Activated CD4-positive, alpha-beta T cell treated with anti-CD3 and anti-CD28 coated beads, Interleukin-2, amount 10 ng/mL, durations not matched to agents 24 days and 14 days (primary cell): Measurements from ENCODE around the gene UGT1A7. TPM values are rescaled to one million over a fixed set of nuclear protein-coding genes. Genes with fewer than 3 reads are reported as not detected.

Experiments used
- DNase-seq: peaks from one replicate; pipeline ENCODE4 v3.0.0; 2022
- H3K27ac Mint-ChIP-seq: one replicate; pipeline ENCODE4 v1.8.0; 2022; ENCODE audit warnings: mild to moderate bottlenecking, mixed read lengths
- H3K27me3 Mint-ChIP-seq: one replicate; pipeline ENCODE4 v1.8.0; 2022; ENCODE audit warnings: mixed read lengths
- H3K36me3 Mint-ChIP-seq: one replicate; pipeline ENCODE4 v1.8.0; 2022; ENCODE audit warnings: low read depth, mild to moderate bottlenecking, mixed read lengths
- H3K4me1 Mint-ChIP-seq: one replicate; pipeline ENCODE4 v1.8.0; 2021; ENCODE audit warnings: mixed read lengths
- H3K4me3 Mint-ChIP-seq: one replicate; pipeline ENCODE4 v1.8.0; 2022; ENCODE audit warnings: mild to moderate bottlenecking, moderate library complexity, mixed read lengths
- H3K9me3 Mint-ChIP-seq: one replicate; pipeline ENCODE4 v1.8.0; 2021; ENCODE audit warnings: mixed read lengths
- intact Hi-C: fragments of 100-400 bp; cut with micrococcal nuclease; formaldehyde crosslinking; loops from one replicate; pipeline ENCODE4 v1.15.1; 2023
- total RNA-seq: library from RNA; stranded (reverse); gene quantifications from 2 replicates; pipeline ENCODE4 v1.2.3, GENCODE V29; 2022

Gene UGT1A7
- total RNA-seq, 1 donor from 2014 or later = not detected

DNA sequence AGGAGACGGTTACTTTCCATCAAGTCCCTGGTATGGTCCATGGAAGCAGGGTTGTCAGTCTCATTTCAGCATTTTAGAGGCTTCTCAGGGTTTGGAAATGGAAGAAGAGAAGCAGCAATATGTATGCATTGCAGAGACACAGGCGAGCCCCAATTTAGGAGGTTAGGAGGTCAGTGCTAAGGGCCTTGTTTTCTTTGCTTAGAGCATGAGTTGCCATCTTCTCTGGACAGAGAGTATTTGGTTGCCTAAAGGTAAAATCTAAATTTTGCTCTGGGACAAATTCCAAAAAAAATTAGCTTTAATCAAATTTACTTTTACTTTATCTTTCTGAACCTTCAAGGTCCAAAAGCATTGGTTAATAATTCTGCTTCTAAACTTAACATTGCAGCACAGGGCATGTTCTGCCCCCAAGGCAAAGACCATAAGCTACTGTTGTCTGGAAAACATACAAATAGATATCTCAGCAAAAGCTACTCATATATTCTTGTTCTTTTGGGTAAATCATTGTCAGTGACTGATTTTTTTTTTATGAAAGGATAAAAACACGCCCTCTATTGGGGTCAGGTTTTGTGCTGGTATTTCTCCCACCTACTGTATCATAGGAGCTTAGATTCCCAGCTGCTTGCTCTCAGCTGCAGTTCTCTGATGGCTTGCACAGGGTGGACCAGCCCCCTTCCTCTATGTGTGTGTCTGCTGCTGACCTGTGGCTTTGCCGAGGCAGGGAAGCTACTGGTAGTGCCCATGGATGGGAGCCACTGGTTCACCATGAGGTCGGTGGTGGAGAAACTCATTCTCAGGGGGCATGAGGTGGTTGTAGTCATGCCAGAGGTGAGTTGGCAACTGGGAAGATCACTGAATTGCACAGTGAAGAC is 10.2 kb upstream of the UGT1A7 start, which contains the start of gene UGT1A9:
TSS of gene UGT1A9 (plus strand) at position 609 of the 872 bp plus-strand sequence. CDS start at position 646, 37 bp downstream.
- H3K4me1 Mint-ChIP-seq = no peaks in the 10 kb centered on the region
- no peak within 1 kb of the TSS for H3K27ac Mint-ChIP-seq
- H3K27me3 Mint-ChIP-seq = peaks cover 16% of the 10 kb centered on the region
- H3K36me3 Mint-ChIP-seq = no peaks in the 10 kb centered on the region
- intact Hi-C loops = no loop called here
- no peak for DNase-seq
- H3K4me3 Mint-ChIP-seq = no peak within 1 kb of the TSS
- peaks cover 10% of the 10 kb centered on the region for H3K9me3 Mint-ChIP-seq

DNA sequence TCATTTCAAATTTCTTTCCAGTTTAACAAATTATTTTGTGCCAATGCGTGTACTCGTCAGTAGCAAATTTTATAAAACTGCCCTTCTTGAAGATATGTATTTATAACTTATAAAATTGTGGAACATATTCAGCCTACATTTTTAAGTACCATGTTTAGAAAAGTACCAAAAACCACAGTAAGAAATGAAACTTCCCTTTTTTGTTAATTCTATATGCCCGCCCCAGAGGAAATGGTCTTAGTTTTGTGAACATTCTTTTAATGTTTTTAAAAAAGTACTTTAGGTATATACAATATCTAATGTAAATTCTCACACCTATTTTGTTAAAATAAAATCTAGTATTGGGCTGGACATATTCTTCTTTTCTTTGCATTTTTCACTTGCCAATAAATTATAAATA is 8.8 kb upstream of the UGT1A7 start:
- intact Hi-C loops = no loop called here
- DNase-seq = no peak
- Mint-ChIP-seq H3K27ac (no peak overlapping the region), H3K9me3 (peaks cover 10% of the 10 kb centered on the region), H3K4me3 (no peak overlapping the region), H3K4me1 (no peaks in the 10 kb centered on the region), H3K27me3 (peaks cover 18% of the 10 kb centered on the region), H3K36me3 (no peaks in the 10 kb centered on the region)

- H3K27ac Mint-ChIP-seq = no peak overlapping the region
- H3K4me3 Mint-ChIP-seq = no peak overlapping the region
- DNase-seq = no peak
- H3K4me1 Mint-ChIP-seq = no peaks in the 10 kb centered on the region
- intact Hi-C loops = no loop called here
- no peaks in the 10 kb centered on the region for H3K36me3 Mint-ChIP-seq
- H3K9me3 Mint-ChIP-seq = peaks cover 3% of the 10 kb centered on the region
- peaks cover 17% of the 10 kb centered on the region for H3K27me3 Mint-ChIP-seq
Observed at GRCh38 chr2:233673896-233674295, 7.8 kb upstream of the UGT1A7 start.

DNA sequence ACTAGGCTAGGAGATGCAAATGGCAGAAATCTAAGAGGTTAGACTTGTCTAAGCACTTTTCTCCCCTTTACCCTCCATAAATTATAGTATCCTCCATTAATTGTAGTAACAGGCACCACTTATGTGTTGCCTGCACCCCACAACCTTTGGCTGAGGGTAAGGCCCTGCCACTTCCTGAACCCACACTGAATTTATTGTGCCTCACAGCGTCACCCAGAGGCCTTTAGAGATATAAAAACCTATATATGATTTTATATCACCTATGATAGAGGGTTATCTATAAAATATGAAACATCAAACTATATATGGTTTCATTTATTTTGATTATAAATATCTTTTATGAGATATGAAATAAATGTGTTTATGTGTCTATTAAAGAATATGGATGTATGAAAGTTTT is 7.4 kb upstream of the UGT1A7 start:
- H3K4me1 Mint-ChIP-seq = no peaks in the 10 kb centered on the region
- intact Hi-C loops = no loop called here
- no peaks in the 10 kb centered on the region for H3K36me3 Mint-ChIP-seq
- no peak overlapping the region for H3K4me3 Mint-ChIP-seq
- peaks cover 18% of the 10 kb centered on the region for H3K27me3 Mint-ChIP-seq
- no peak overlapping the region for H3K27ac Mint-ChIP-seq
- DNase-seq = no peak
- H3K9me3 Mint-ChIP-seq = peaks cover 3% of the 10 kb centered on the region

DNA sequence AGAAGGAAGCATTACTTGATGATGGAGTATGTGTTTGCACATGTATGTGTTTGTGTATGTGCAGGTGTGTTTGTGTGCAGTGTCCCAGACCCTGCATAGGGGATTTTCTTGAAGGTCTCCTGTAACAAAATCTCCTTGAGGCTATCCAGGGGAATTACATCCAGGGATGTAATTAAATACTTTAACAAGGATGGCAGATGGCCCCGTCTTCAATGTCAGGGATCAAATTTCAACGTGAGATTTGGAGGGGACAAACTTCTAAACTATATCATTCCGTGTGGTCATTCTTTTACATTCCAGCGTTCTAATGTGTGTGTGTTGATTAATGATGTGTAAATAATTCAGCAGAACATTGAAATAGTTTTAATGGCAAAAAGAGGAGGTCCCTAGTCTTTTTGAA is 6.7 kb upstream of the UGT1A7 start:
- H3K4me1 Mint-ChIP-seq = no peaks in the 10 kb centered on the region
- no peak overlapping the region for H3K4me3 Mint-ChIP-seq
- intact Hi-C loops = no loop called here
- H3K36me3 Mint-ChIP-seq = no peaks in the 10 kb centered on the region
- no peak for DNase-seq
- H3K9me3 Mint-ChIP-seq = peaks cover 2% of the 10 kb centered on the region
- H3K27me3 Mint-ChIP-seq = peaks cover 23% of the 10 kb centered on the region
- H3K27ac Mint-ChIP-seq = no peak overlapping the region

DNA sequence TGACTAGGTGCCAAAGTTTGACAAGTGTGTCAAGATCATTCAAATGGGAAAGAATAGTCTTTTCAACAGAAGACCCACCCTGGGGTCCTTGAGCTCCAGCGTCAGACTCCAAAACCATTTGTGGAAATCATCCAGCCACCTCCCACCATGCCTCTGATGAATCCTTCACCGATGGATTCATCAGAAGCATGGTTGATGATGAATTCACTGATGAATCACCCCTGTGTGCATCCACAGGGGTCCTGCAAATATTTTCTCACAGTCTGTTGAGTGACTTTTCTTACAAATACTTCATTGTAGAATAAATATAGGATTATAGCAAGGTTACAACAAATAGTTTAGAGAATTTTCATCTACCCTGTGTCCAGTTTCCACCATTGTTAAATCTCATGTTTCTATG is 5.7 kb upstream of the UGT1A7 start:
- intact Hi-C loops = no loop called here
- DNase-seq = no peak
- Mint-ChIP-seq H3K9me3 (no peaks in the 10 kb centered on the region), H3K27ac (no peak overlapping the region), H3K4me1 (no peaks in the 10 kb centered on the region), H3K4me3 (no peak overlapping the region), H3K27me3 (peaks cover 18% of the 10 kb centered on the region), H3K36me3 (no peaks in the 10 kb centered on the region)

DNA sequence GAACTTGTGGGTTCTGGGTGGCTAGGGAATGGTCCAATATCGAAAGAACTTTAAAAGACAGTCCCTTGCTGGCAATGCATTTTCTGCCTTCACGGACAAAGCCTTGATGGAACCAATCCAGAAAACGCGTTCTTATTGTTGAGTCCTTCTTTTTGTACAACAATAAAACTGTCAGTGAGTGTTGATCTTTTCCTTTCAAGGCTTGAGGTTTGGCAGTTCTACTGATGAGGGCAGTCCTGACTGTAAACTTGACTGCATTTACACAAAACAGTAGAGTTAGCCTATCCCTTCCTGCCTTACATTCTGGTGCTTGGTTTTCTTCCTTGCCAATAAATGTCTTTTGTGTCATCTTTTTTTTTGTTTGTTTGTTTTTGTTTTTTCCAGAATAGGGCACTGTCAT is 2.5 kb upstream of the UGT1A7 start:
- peaks cover 11% of the 10 kb centered on the region for H3K27me3 Mint-ChIP-seq
- H3K36me3 Mint-ChIP-seq = no peaks in the 10 kb centered on the region
- no peak overlapping the region for H3K4me3 Mint-ChIP-seq
- H3K27ac Mint-ChIP-seq = no peak overlapping the region
- DNase-seq = no peak
- H3K4me1 Mint-ChIP-seq = no peaks in the 10 kb centered on the region
- H3K9me3 Mint-ChIP-seq = no peaks in the 10 kb centered on the region
- intact Hi-C loops = no loop called here

- peaks cover 14% of the 10 kb centered on the region for H3K27me3 Mint-ChIP-seq
- H3K9me3 Mint-ChIP-seq = no peaks in the 10 kb centered on the region
Observed at GRCh38 chr2:233680361-233681045, 1.2 kb upstream of the UGT1A7 start.

DNA sequence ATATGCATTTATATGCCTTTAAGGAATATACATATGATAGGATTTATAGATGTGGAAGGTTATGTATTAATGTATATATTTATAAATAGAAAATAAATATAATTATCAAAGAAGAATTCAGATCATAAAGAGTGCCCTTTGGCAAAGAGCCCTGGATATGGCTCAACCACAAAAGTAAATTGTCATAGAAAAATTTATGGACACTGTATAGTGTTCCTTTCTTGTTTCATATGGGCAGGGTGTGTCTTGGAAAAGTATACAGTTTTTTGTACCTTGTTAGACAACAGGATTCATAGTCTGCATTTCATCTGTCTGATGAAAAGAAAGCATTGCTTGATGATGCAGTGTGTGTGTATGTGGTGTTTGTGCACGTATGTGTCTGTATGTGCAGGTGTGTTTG is 2.9 kb downstream of the UGT1A7 start:
- no peaks in the 10 kb centered on the region for H3K9me3 Mint-ChIP-seq
- no peaks in the 10 kb centered on the region for H3K36me3 Mint-ChIP-seq
- H3K27me3 Mint-ChIP-seq = peaks cover 21% of the 10 kb centered on the region
- intact Hi-C loops = no loop called here
- H3K4me1 Mint-ChIP-seq = no peaks in the 10 kb centered on the region
- no peak for DNase-seq
- no peak overlapping the region for H3K27ac Mint-ChIP-seq
- H3K4me3 Mint-ChIP-seq = no peak overlapping the region

More at GRCh38 chr2:233680361-233681045, 1.2 kb upstream of the UGT1A7 start:
- Mint-ChIP-seq H3K36me3 (no peaks in the 10 kb centered on the region), H3K4me3 (no peak overlapping the region), H3K27ac (no peak overlapping the region), H3K4me1 (no peaks in the 10 kb centered on the region)
- intact Hi-C loops = no loop called here
- no peak for DNase-seq

- peaks cover 20% of the 10 kb centered on the region for H3K27me3 Mint-ChIP-seq
- H3K4me1 Mint-ChIP-seq = no peaks in the 10 kb centered on the region
- DNase-seq = no peak
- no peaks in the 10 kb centered on the region for H3K9me3 Mint-ChIP-seq
- no peaks in the 10 kb centered on the region for H3K36me3 Mint-ChIP-seq
- intact Hi-C loops = no loop called here
- H3K4me3 Mint-ChIP-seq = no peak overlapping the region
- H3K27ac Mint-ChIP-seq = no peak overlapping the region
Observed at GRCh38 chr2:233686928-233687327, 5.2 kb downstream of the UGT1A7 start.

DNA sequence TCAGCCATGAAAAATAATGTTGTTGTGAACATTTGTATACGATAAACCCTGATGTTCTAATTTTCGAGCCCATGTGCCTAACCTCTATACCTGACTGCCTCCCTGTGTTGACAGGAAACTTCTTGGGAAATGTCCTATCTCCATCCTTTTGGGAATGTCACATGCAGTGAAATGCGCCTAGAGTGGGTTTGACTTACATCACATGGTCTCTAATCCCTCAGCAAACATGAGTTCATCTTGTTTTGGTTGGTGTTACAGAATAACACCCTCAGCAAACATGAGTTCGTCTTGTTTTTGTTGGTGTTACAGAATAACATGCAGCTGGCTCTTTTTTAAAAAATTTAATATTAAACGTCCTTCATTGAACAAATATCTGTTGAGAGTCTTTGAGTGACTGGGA is 6.6 kb downstream of the UGT1A7 start:
- H3K4me3 Mint-ChIP-seq = no peak overlapping the region
- DNase-seq = no peak
- peaks cover 20% of the 10 kb centered on the region for H3K27me3 Mint-ChIP-seq
- no peaks in the 10 kb centered on the region for H3K9me3 Mint-ChIP-seq
- intact Hi-C loops = no loop called here
- no peaks in the 10 kb centered on the region for H3K36me3 Mint-ChIP-seq
- no peaks in the 10 kb centered on the region for H3K4me1 Mint-ChIP-seq
- no peak overlapping the region for H3K27ac Mint-ChIP-seq

GRCh38 chr2:233689031-233689430 is 7.3 kb downstream of the UGT1A7 start:
- intact Hi-C loops = no loop called here
- DNase-seq = no peak
- no peaks in the 10 kb centered on the region for H3K36me3 Mint-ChIP-seq
- H3K27me3 Mint-ChIP-seq = peaks cover 24% of the 10 kb centered on the region
- no peak overlapping the region for H3K4me3 Mint-ChIP-seq
- H3K4me1 Mint-ChIP-seq = no peaks in the 10 kb centered on the region
- H3K27ac Mint-ChIP-seq = no peak overlapping the region
- no peaks in the 10 kb centered on the region for H3K9me3 Mint-ChIP-seq

DNA sequence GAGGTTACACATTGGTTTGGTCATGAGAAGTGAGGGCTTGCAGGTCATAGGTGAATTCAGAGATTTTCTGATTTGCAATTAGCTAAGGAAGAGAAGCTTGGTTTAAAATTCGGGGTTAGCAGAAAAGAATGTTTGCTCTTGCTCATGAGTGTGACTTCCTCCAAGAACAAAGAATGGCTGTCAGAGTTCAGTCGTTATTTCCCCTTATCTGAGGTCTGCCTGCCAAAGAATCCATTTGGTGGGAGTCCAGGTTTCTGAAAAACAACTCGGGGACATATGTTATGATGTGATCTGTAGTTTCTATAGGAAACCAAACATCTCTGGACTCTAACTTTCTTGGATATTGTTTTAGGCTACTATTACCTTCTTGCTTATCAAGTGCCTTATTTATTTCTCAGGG is 7.8 kb downstream of the UGT1A7 start:
- no peak for DNase-seq
- no peak overlapping the region for H3K4me3 Mint-ChIP-seq
- H3K4me1 Mint-ChIP-seq = no peaks in the 10 kb centered on the region
- H3K27me3 Mint-ChIP-seq = peaks cover 24% of the 10 kb centered on the region
- intact Hi-C loops = no loop called here
- no peaks in the 10 kb centered on the region for H3K36me3 Mint-ChIP-seq
- no peaks in the 10 kb centered on the region for H3K9me3 Mint-ChIP-seq
- H3K27ac Mint-ChIP-seq = no peak overlapping the region

DNA sequence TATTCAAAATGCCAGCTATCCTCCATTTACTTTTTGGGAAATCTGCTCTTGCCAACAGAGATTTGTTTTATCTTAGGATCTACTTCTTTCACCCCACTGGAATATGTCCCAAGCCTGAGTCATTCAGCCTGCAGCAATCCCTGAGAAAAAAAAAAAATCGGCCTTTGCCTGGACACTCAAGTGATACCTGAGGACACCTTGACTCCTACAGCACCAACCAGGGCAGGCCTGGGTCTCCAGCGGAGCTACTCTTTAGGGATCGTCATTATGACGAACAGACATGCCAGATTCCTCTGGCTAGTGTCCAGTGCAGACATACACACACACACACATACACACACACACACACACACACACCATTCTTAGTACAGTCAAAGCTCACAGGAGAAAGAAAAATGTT is 8.7 kb downstream of the UGT1A7 start:
- Mint-ChIP-seq H3K27me3 (peaks cover 21% of the 10 kb centered on the region), H3K36me3 (no peaks in the 10 kb centered on the region), H3K4me1 (no peaks in the 10 kb centered on the region), H3K9me3 (no peaks in the 10 kb centered on the region), H3K4me3 (no peak overlapping the region), H3K27ac (no peak overlapping the region)
- intact Hi-C loops = no loop called here
- DNase-seq = no peak
